ENCODE data around the gene INHBB.

Gene INHBB

DNA sequence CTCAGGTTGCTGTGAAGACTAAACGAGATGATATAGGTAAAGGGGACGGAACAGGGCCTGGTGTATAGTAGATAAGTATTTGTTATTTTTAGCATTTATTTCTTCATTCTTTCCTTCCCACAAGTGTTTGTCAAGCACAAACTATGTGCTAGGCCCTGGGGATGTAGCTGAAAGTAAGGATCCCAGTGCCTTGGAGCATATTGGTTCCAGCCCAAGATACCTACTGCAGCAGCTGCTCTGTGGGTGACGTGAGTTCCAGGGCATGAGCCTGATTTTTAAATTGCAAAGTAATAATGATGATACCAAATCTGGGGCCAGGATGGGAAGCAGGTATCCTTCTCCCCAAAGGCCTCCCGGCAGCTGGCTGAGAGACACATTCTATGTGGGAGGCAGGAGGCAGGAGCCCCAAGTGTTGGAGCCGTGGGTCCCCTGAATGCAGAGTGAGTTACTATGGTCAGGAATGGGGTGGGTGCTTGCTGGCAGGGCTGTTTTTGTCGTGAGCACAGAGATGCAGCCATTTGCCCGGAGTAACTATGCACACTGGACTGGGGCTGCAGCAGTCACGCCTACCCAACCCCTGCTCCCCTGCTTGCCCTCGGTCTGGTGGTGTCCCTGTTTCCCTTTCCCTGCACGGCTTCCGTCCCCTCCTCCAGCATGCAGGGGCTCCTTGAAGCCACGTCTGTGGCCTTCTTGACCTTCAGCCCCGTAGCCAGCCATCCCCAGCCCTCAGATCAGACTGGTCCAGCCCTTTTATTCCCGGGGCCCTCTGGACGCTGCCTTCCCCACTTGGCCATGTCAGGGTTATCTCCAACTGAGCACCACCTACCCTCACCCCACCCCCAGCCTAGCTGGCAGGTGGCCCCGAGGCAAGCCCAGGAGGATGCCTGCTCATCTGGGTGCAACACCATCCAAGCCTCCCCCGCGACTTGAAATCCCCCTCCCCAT lies 52.4 kb downstream of the INHBB start:
- no peak for DNase-seq (ENCODE audit: low spot score)

- DNase-seq (ENCODE audit: low spot score) = no peak
These were observed 53.3 kb downstream of the INHBB start for GRCh38 chr2:120398996-120399888.

- no peak for DNase-seq (ENCODE audit: low spot score)
These were observed 53.9 kb downstream of the INHBB start for GRCh38 chr2:120399889-120400240.

DNA sequence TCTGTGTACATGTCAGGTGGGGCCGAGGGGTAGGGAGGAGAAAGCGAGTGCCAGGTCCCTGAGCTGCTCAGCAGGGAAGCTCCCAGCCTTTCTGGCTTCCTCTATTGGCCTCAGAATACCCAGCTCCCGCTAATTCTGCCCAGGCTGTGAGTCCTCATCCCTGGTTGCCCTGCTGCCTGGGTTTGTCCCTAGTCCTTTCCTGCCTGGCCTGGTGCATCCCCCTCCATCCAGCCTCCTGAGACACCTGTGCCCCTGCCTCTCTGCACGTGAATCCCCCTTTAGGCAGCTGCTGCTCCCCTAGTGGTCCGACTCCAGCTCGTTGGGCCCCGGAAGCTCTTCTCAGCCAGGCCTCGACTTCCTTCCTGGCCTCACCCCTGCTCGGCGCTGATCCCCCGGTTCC lies 54.6 kb downstream of the INHBB start:
- no peak for DNase-seq (ENCODE audit: low spot score)
